GM19240 (cell line): ENCODE data around the gene DNAJB5.
A peak's percentile ranks its signal among the peaks of the same experiment; 100 is the strongest.
"Not testable (repeated sequence)": the region's sequence is repeated elsewhere in the genome, so short reads cannot be mapped to it uniquely, and the experiment has no call there.

Experiments
- DNase-seq: peaks from one replicate; pipeline ENCODE4 v3.0.0; 2011; ENCODE audit warnings: low spot score; ENCODE audit not compliant: insufficient read length

DNAJB5 gene

GRCh38 chr9:34989003-34989945 lies at the start of gene DNAJB5:
DNAJB5 (plus strand) TSS chr9:34989745; CDS start chr9:34990631, 886 bp downstream.
- DNase-seq: peak; percentile 79

GRCh38 chr9:34939989-34940388 lies 49.6 kb upstream of the DNAJB5 start:
- DNase-seq: not testable (repeated sequence)

GRCh38 chr9:34948451-34948850 lies 41.1 kb upstream of the DNAJB5 start:
- DNase-seq: no peak

- DNase-seq: no peak
Observed at GRCh38 chr9:34954225-34954624, 35.3 kb upstream of the DNAJB5 start.

- DNase-seq: not testable (repeated sequence)
Observed at GRCh38 chr9:34956066-34956465, 33.5 kb upstream of the DNAJB5 start.

- no peak for DNase-seq
Observed at GRCh38 chr9:34956648-34957047, 32.9 kb upstream of the DNAJB5 start.

- DNase-seq: no peak
Observed at GRCh38 chr9:34957492-34958410, 31.8 kb upstream of the DNAJB5 start, which contains the start of gene PHF24. PHF24 (plus strand) TSS chr9:34958285; CDS start chr9:34971299, 13,014 bp downstream.

- DNase-seq: no peak
Observed at GRCh38 chr9:34958411-34958982, 31.0 kb upstream of the DNAJB5 start.

GRCh38 chr9:34959461-34959860 lies 30.1 kb upstream of the DNAJB5 start:
- DNase-seq: no peak

- no peak for DNase-seq
Observed at GRCh38 chr9:34961574-34962490, 27.7 kb upstream of the DNAJB5 start.

GRCh38 chr9:34962546-34962945 lies 27.0 kb upstream of the DNAJB5 start:
- no peak for DNase-seq

GRCh38 chr9:34963552-34963951 lies 26.0 kb upstream of the DNAJB5 start:
- no peak for DNase-seq

GRCh38 chr9:34964458-34964857 lies 25.1 kb upstream of the DNAJB5 start:
- DNase-seq: no peak

GRCh38 chr9:34971146-34971811 lies 18.3 kb upstream of the DNAJB5 start:
- no peak for DNase-seq

GRCh38 chr9:34974664-34975063 lies 14.9 kb upstream of the DNAJB5 start:
- no peak for DNase-seq

GRCh38 chr9:34976441-34976840 lies 13.1 kb upstream of the DNAJB5 start:
- no peak for DNase-seq

- DNase-seq: no peak
Observed at GRCh38 chr9:34976992-34977391, 12.6 kb upstream of the DNAJB5 start.

- no peak for DNase-seq
Observed at GRCh38 chr9:34980181-34980761, 9.3 kb upstream of the DNAJB5 start.

GRCh38 chr9:34982361-34982760 lies 7.2 kb upstream of the DNAJB5 start:
- no peak for DNase-seq

- no peak for DNase-seq
Observed at GRCh38 chr9:34983209-34983608, 6.3 kb upstream of the DNAJB5 start.
